HG03139 (cell line): Measurements from ENCODE around the gene ABCA3.
"Not testable (repeated sequence)": the region's sequence is repeated elsewhere in the genome, so short reads cannot be mapped to it uniquely, and the experiment has no call there.

Source experiments
- ATAC-seq: cut with Tn5 transposase; IDR thresholded peaks from one replicate; pipeline ENCODE4 v1.9.1; 2021; ENCODE audit not compliant: unreplicated experiment

ABCA3 gene

DNA sequence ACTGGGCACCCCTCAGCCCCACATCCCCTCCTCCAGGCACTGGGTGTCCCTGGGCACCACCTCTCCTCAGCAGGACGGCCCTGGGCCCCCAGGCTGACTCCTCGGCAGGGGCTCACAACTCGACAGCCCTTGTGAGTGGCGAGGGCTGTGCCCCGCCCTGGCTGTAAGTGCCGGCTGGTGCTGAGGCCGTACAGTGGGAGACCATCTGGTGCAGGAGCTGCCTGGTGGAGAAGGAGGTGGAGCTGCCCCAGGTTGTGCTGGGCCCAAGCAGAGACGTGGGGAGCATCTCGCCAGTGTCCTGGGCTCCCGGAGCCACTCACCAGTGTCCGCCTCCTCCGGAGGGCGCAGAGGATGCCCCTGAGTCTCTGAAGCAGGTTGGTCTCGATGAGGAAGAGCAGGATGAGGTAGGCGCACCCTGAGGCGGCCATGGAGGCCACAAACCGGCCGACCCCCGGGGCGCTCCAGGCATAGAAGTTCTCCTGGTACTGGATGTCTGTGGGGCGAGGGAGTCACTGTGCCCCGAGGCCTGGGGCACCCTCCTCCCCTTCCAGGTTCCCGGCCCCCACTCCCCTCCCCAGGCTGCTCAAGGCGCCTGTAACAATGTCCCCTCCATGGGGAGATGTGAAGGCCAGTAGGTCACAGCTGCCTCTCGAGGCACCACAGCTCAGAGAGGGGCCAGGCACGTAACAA is 57.5 kb downstream of the ABCA3 start:
- no peak for ATAC-seq

DNA sequence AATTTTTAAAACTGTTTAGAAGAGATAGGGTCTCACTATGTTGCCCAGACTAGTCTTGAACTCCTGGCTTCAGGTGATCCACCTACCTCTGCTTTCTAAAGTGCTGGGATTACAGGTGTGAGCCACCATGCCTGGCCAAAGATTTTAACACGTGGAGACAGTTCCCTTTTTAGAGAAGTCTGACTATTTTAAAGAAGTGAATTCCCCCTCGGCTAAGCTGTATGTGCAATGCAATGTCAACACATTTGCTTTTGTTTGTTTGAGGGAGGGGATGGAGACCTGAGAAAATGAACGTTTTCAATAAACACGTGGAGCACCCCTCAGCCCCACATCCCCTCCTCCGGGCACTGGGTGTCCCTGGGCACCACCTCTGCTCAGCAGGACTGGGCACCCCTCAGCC is 58.3 kb downstream of the ABCA3 start:
- no peak for ATAC-seq

DNA sequence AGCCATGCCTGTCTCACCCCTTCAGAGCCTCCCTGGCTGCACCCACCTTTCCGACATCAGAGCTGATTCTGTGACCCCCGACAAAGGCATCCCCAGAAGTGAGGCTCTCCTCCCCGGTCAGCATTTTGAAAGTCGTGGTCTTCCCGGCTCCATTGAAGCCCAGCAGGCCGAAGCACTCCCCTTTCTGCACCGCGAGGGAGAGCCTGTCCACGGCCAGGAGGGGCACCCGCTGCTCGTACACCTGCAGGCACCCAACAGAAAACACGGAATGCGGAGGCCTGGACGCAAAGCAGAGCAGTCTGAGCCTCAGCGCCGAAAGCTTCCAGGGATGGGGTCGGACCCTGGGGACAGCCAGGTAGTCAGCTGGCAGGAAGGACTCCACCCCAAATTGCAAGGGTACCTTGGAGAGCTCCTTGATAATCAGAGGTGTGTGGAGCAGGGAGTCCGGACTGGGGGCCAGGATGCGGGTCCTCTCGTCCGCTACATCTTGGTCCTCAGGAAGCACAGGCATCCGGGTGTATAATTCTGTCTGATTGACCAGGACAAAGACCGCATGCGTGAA is 59.5 kb downstream of the ABCA3 start:
- ATAC-seq: no peak

DNA sequence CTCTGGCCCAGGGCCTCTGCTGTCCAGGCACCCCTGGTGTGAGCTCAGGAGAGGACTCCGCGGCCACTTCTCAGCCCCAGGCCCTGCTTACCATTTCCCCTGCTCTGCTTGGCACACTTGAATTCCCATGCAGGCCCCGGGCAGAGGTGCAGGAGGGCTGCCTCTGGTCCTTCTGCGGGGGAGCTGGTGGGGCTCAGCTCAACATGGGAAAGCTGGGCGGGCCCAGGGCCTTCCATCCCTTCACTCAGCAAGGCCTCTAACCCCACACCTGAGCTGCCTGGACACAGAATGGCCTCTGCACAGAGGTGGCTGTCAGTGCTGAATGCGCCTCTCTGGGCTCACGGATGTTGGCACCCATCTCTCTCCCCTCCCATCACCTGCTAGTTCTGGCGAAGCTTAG is 60.1 kb downstream of the ABCA3 start:
- no peak for ATAC-seq

GRCh38 chr16:2278956-2279800 is 61.4 kb downstream of the ABCA3 start:
- ATAC-seq: no peak

- no peak for ATAC-seq
Observed at GRCh38 chr16:2278272-2278608, 62.3 kb downstream of the ABCA3 start.

DNA sequence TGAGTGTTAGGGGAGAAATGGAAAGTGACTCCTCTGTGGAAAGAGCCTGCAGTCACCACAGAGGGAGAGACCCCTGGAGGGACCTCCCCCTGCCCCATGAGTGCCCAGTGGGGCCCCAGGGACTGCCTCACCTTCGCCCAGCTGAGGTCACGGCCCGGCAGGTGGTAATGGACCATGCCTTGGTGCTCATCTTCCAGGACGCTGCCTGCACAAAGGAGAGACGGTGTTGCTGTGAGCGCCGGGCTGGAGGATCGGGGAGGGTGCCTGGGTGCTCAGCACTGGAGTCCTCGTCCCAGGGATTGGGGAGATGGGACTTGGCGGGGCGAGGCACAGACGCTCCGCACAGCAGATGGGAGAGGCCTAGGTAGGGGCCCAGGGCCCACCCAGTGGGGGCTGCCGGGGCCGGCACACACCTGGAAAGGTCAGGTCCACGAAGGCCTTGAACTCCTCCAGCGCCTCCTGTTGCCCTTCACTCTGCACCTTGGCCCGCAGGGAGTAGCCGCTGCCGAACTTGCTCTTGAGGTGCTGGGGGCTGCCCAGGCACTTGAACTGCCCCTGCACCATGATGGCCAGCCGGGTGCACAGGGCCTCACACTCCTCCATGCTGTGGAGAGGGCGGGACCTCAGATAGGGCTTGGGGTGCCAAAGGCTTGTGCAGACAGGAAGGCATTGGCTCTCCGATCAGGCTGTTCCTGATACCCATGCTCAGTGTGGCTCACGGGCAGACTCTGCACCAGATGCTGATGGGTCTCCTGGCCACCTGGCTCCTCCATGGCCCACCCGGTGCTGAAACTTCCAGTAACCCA is 62.9 kb downstream of the ABCA3 start:
- no peak for ATAC-seq

GRCh38 chr16:2276368-2277195 is 63.9 kb downstream of the ABCA3 start:
- ATAC-seq: no peak

- no peak for ATAC-seq
Observed at GRCh38 chr16:2275476-2276367, 64.8 kb downstream of the ABCA3 start.

- ATAC-seq: no peak
Observed at GRCh38 chr16:2273931-2274330, 66.6 kb downstream of the ABCA3 start.

- ATAC-seq: no peak
Observed at GRCh38 chr16:2273484-2273883, 67.0 kb downstream of the ABCA3 start.

DNA sequence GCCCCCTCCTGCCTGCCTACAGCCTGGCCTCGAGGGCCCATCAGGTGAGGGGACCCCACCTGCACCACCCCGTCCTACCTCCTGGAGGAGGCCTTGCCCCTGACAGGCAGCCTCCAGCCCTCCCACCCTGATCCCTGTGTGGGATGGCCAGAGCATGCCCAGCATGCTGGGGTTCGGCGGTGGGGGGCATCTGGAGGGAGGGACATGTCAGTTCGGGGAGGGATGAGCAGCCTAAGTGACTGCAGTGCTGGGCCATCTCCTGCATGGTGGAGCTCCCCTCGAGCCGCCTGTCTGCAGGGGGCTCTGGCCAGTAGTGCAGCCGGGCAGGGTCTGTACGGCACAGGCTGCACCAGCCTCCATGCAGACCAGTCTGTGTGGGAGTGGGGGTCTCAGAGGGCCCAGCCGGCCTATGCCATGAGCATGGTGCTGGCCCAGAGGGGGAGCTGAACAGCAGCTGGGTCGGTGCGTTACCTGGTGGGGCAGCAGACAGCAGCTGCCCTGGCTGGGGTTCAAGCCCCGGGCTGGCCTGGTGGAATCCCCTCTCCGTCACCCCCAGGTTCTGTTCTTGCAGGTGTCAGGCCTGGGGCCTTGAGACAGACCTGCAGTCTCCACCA is 68.6 kb downstream of the ABCA3 start:
- no peak for ATAC-seq

- ATAC-seq: no peak
Observed at GRCh38 chr16:2270588-2271470, 69.7 kb downstream of the ABCA3 start.

DNA sequence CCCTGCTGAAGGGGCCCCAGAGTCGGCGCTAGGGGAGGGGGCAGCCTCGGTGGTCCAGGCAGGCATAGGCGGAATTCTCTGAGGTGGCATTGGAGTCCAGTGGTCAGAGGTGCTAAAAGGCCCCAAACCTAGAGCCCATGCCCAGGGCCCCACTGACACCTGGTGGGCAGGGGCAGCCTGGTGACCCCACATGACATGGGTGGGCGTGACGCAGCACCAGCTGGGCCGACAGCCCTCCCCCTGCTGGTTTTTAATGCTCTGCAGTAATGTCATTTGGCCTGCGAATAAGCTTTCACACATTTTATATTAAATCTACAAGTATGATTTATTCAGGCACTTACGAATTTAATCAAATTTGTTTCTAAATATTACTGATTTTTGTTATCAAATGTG is 70.5 kb downstream of the ABCA3 start:
- ATAC-seq: no peak

DNA sequence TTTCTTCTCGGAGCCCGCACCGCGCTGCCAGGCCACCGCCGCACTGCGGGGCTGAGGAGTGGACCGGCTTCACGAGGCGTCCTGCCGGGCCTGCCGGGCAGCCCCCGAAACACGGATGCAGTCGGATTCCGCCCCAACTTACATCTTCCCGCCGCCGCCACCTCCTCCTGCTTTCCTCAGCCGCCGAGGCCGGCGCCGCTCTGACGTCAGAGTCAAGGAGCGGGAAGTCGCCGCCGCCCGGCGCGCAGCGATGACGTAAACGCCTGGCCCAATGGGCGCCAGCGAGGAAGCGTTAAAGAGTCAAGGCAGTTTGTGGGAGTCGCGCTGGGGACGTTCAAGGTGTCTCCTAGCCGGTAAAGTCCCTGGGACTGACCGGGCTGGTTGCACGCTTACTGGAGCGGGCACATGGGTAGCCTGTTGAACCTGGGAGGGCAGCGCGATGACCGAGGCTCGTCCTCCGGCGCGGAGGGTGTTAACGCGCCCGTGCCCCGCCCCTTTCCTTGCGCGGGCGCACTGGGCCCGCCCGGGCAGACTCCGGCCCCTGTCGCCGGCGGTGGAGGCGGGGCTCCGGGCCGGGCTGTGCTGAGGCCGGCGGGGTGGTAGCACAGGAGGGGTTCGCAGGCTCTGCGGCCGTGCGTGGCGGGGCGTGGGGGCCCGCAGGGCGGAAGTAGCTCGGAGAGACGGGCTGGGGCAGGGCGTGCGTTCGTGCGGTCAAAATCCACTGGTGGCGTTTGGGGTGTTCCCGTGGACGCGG is 72.4 kb downstream of the ABCA3 start, which contains the start of gene RNPS1:
TSS of gene RNPS1 (minus strand) at position 214 of the 754 bp plus-strand sequence. CDS start 3,483 bp downstream, outside the sequence.
- peak; percentile 68 for ATAC-seq

DNA sequence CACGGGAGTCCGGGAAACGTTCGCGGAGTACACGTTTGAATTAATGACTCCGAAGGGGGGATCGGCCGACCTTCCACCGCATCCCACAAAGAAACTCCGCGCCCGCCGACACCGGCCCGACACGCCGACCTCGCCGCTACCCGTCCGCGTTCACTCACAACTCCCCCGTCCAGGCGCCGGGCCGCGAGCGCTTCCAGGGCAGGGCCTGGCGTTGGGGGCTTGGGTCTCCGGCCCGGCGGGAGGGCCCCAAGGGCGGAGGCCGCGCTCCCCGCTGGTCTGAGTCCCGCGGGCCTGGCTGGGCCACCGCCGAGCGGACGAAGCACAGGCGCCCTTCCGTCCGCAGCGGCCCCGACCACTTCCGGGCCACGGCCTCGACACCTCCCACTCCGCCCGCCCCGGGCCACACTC is 73.0 kb downstream of the ABCA3 start:
- ATAC-seq: peak; percentile 47

DNA sequence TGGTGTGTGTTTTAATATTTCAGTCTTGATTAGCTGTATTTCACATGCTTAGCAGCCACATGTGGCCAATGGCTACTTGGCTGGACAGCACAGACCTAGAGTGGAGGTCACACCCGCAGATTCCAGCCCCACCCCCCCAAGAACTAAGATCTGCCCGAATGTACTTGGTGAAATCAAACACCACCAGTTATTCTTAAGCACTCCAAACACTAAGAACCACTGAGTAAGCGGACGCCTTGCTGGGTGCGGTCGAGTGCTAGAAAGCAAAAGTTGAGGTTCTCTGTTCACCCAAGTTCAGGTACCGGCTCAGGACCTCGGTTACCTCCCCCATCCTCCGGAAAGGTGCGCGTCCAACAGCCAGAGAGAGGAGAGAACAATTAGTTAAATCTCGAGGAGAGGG is 73.6 kb downstream of the ABCA3 start:
- not testable (repeated sequence) for ATAC-seq
